ENCODE data around the gene GLT6D1.

The GLT6D1 gene

GRCh38 chr9:135608294-135608998, 30.9 kb downstream of the GLT6D1 start:
- no peak for DNase-seq (ENCODE audit: low spot score)

GRCh38 chr9:135607401-135608293, 31.7 kb downstream of the GLT6D1 start:
- DNase-seq (ENCODE audit: low spot score): no peak

- DNase-seq (ENCODE audit: low spot score): no peak
These were observed 32.5 kb downstream of the GLT6D1 start for GRCh38 chr9:135606885-135607259.

GRCh38 chr9:135605238-135605781, 34.0 kb downstream of the GLT6D1 start:
- DNase-seq (ENCODE audit: low spot score): no peak

DNA sequence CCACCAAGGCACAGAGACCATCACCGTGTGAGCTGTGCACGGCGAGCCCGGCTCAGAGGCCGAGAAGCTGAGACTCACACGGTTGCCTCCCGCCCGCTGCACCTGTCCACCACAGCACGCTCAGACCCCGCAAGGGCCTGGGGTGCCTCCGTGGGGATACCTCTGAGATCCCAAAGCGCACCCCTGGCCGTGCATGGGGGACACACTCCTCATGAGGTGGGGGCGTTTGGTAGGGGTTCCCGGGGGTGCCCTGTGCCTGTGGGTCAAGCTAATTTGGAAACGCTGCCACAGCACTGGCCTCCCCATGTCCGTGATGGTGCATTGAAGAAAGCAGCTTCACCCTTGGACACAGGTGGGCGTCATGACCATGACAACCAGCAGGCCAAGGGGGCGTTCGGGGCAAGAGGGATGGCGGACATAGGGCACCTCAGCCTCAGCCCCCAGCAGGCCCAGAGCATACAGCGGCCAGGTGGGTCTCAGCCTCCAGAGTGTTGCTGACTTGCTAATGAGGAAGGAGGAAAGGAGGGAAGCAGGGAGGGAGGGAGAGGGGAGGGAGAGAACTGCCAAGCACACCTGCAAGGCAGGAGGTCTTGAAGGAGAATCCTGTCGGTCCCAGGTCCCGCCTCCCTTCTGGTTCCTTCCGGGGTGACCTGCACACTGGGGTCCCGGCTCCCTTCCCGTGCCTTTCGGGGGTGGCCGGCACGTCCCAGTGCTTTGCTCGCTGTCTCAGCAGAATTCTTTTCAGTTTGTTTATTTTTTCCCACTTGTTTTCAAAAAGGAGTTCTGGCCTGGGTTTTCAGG, 34.7 kb downstream of the GLT6D1 start:
- DNase-seq (ENCODE audit: low spot score): no peak

DNA sequence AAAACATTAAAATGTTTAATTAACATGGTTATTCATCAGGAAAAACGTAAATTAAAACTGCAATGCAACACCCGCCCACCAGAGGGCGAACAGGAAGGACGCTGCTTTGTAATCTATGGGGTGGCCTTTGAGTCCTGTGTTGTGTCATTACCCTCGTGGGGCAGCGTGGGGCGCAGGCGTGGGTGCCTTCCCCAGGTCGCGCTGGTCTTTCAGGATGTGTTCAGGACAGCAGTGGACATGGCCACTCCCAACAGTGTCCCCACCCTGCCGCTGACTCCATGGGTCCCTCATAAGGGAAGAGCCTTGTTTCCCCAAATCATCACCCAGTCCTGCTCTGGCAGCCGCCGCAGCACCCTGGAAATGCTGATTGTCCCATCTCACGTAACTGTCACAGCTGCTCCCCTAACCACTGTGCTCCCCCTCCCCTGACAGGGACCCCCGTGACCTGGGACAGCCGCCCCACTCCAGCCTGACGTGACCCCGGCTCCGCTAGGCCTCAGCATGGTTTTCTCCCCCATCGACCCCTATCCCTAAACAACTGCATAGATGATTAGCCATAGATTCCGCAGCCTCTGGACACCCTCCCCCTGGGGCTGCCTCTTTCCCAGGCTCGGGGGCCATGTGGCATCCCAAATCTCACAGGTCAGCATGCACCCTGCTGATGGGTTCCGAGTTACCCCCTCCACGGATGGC, 36.4 kb downstream of the GLT6D1 start:
- peak; percentile 29 for DNase-seq (ENCODE audit: low spot score)

- no peak for DNase-seq (ENCODE audit: low spot score)
These were observed 37.4 kb downstream of the GLT6D1 start for GRCh38 chr9:135601988-135602387.

GRCh38 chr9:135600296-135600817, 39.0 kb downstream of the GLT6D1 start:
- DNase-seq (ENCODE audit: low spot score): no peak

DNA sequence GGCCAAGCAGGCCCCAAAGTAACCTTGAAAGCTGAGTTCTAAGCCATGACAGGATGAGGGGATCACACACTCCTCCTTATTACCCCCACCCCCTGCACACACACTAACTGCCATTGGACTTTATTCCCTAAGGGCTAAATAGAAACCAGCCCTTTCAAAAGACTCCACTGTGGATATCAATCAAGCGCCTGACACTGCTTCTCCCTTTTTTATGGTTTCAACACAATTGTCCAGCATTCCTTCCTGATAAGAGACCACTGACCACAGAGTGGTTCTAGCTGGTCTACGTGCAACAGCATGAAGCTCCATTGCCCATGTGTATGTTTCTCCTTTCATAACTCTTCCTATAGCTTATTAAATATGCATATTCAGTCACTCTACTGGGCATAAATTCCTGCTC, 43.1 kb downstream of the GLT6D1 start:
- no peak for DNase-seq (ENCODE audit: low spot score)

GRCh38 chr9:135592625-135593024, 46.7 kb downstream of the GLT6D1 start:
- no peak for DNase-seq (ENCODE audit: low spot score)

DNA sequence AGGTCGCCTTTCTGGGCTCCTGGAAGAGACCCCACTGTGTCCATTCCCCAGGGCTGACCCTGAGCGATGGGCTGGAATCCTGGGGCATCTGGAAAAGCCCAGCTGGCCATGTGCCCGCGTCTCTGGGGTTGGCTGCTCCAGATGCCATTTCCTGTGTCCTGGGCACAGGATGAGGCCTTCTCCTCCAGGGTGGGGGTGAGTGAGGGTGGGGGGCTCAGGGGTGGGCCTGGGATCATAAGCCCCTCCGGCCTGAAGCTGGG, 47.1 kb downstream of the GLT6D1 start:
- no peak for DNase-seq (ENCODE audit: low spot score)

DNA sequence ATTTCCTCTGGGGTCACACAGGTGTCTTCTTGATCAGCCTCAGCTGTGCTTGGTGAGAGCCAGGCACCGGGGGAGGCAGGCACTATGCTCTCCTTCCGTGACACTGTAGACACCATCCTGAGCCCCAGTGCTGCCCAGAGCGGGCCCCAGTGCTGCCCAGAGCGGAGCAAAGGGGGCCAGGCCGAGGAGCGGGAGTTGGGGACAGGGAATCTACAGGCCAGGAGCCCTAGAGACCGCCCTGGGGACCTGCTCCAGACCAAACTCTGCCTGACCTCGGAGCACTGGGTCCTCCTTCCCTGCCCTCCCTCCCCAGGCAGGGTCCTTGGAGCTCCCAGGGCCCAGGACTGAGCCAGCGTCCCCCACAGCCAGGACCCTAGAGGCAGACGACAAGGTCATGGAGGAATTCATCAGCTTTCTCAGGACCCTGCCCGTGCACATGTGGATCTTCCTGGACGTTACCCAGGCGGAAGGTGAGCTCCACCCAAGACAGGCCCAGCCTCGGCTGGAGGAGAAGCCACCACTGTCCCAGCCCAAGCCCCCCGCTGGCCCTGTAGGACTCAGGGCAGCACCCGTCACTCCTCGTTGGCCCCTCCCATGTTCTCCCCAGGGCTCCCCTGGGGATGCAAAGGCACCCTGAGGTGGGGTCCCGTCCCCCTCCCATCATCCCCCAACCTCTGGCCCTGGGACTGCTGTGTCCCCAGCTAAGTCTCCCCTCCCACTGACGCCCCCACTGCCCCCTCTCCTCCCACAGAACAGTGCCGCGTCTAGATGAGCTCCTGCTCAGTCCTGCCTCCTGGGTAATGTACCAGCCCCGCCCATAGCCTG, 47.6 kb downstream of the GLT6D1 start:
- no peak for DNase-seq (ENCODE audit: low spot score)

DNA sequence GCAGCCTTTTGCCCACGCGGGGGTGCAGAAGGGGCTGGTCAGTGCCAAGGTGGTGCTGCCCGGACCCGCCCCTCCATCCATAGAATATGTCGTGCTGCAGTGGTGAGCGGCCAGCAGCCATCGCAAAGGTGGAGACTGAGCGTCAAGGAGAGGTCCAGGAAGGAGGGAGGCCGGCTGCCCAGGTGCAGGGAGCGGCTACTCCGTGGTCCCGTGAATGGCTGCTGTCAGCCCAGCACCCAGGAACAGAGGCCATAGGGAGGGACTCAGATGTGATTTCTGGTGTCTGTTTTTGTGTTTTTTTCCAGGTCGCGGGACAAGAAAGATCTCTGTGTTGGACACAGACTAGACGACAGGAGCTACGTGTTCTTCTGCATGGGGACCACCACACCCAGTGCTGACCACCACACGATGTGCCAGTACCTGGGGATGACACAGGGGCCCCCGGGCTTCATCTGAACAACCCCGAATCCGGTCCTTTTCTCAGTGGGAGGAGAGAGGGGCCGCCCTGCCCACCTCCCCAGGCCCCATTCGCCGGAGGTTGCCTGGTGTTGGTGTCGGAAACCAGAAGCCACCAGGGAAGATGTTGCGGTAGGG, 48.8 kb downstream of the GLT6D1 start:
- DNase-seq (ENCODE audit: low spot score): no peak

DNA sequence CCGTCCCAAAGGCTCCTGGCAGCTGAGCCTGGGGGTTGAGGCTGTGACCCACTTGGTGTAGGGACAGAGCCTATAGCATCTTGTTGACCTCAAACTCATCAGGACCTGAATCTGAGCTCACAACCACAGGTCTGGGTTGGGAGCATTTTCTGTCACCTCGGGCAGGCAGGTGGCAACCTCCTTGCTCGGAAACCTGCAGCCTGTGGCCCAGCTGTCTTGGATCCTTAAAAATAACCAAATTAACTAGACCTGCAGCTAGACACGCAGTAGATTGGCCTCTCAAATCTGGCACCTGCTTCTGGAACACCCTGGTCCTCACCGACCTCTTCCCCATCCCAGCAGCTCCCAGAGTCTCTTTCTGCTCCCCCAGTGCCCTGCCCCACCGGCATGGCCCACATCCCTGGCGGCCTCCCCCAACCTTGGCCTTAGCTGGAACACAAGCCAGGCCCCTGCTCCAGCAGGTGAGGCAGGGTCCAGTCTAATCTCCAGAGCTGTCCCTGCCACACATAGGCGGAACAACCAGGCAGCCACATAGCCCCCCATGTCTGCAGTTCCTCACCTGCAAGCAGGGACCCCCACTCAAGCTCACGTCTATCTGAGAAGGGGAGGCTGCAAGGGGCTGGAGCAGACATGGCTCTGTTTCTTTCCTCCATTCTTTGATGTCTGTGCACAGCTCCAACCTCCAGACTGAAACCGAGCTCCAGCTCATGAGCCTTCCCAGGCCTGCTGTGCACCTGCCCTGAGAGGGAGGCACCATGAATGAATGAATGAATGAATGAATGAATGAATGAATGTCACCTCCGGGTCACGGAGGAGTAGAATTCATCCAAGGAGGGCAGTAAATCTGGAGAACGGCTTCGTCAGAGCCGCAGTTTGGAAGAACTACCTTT, 49.5 kb downstream of the GLT6D1 start:
- DNase-seq (ENCODE audit: low spot score): no peak

DNA sequence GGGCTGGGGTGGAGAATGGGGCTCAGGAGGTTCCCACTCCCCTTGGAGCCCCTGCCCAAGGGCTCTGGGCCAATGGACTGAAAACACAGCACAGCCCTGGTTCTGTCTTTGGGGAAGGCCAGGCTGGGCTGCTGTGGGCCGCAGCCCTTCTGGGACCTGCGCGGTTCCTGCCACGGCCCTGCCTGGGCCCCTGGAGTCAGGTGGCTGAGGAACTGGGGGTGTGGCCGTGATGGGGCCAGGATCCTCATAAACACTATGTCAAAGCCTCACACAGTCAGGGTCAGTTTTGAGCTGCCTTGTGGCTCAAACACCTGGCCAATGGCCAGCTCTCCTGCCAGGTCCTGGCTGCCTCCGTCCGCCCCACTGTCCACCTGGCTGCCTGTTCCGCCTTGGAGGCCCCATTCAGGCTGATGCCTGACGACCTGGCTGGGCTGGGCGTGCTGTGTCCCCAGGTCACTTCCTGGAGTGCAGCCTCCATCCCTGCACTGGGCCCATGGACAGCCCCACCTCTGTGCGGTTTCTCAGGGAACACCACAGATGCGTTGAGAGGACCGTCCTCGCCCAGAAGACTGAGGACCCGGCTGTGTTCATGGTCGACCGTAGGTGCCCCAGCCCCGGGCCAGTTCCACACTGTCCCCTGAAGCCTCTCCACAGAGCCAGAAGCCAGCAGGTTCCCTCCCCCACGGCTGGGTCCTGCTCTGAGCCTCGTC, 50.3 kb downstream of the GLT6D1 start:
- DNase-seq (ENCODE audit: low spot score): no peak

DNA sequence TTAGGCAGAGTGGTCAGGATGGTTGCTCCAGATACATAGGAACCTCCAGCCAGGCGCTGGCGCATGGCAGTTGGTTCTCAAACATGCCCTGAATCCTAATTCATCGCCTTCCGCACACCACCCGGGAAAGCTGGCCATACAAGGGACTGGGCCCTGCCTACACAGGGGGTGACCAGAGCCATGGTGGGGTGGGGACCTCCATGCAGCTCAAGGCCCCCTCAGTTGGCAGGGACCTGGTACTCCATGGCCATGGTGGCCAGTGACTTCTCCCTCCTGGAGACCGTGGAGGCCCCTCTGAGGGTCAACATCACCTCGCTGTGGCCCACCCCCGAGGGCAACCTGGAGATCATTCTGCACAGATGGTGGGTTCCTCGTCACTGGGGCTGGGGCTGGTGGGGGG, 51.0 kb downstream of the GLT6D1 start:
- DNase-seq (ENCODE audit: low spot score): no peak

- peak; percentile 42 for DNase-seq (ENCODE audit: low spot score)
These were observed 51.7 kb downstream of the GLT6D1 start for GRCh38 chr9:135587658-135588057.

GRCh38 chr9:135586601-135587109, 52.7 kb downstream of the GLT6D1 start:
- DNase-seq (ENCODE audit: low spot score): no peak

DNA sequence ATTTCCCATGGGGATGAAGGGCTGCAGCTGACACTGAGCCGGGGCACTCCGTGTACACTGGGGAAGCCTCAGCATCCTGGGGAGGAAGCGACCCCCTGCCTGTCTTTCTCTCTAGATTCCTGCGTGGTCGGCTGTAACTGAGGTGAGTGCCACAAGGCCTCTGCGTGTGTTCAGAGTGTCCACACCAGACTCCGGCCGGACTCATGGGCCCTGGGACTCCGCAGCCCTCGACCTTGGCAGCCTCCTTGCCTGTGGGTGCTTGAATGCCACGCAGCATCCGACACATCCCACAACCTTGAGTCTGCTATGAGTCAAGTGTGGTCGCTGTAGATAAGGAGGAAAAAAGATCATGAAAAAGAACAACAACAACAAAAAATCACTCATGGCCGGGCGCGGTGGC, 54.4 kb downstream of the GLT6D1 start:
- DNase-seq (ENCODE audit: low spot score): no peak
